Chondrocyte (in vitro differentiated cells): ENCODE data around the gene NTRK3. TPM values are rescaled to one million over a fixed set of nuclear protein-coding genes. Genes with fewer than 3 reads are reported as not detected.

Experiments
- DNase-seq: peaks from one replicate; pipeline ENCODE4 v3.0.0; 2021; ENCODE audit warnings: mixed read lengths, low spot score
- H3K27ac Mint-ChIP-seq: one replicate; pipeline ENCODE4 v1.8.0; 2021; ENCODE audit warnings: mild to moderate bottlenecking, moderate library complexity, mixed read lengths; ENCODE audit not compliant: unreplicated experiment
- H3K27me3 Mint-ChIP-seq: 2 replicates; pipeline ENCODE4 v1.8.0; 2021; ENCODE audit warnings: low read depth, mixed read lengths
- H3K36me3 Mint-ChIP-seq: 2 replicates; pipeline ENCODE4 v1.8.0; 2021; ENCODE audit warnings: low read depth, mixed read lengths
- H3K4me1 Mint-ChIP-seq: 2 replicates; pipeline ENCODE4 v1.8.0; 2021; ENCODE audit warnings: low read depth, mild to moderate bottlenecking, mixed read lengths
- H3K4me3 Mint-ChIP-seq: one replicate; pipeline ENCODE4 v1.8.0; 2021; ENCODE audit warnings: mild to moderate bottlenecking, moderate library complexity, mixed read lengths; ENCODE audit not compliant: unreplicated experiment
- H3K9me3 Mint-ChIP-seq: 2 replicates; pipeline ENCODE4 v1.8.0; 2021; ENCODE audit warnings: low read depth, mixed read lengths
- CTCF ChIP-seq: fragments of 200-600 bp; sonication (generic); IDR thresholded peaks from 2 replicates; pipeline ENCODE4 v1.5.0; 2021; ENCODE audit warnings: antibody characterized with exemption, mild to moderate bottlenecking, moderate library complexity
- total RNA-seq: library from RNA; stranded (reverse); gene quantifications from 3 replicates; pipeline ENCODE4 v1.2.1, GENCODE V29; 2021

Gene NTRK3
- total RNA-seq, 1 donor from 2014 or later: not detected

DNA sequence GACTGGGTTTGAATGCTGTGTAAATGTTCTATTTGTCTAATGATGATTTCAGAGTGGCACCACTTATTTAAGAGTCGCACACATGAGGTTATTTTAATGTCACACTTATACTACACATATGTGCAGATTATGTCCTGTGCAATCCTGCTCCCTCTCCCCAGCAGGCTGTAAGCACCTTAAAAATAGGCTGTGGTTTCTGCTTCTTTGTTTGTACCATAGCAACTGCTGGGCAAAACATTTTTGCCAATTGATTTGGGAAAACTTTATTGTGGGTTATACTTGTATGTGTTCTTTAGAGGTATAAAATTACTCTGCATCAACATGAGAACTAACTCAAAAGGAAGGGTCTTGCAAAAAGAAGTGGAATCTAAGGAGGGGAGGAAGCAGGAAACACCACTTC lies 318.5 kb downstream of the NTRK3 start:
- no peak overlapping the region for H3K4me3 Mint-ChIP-seq
- H3K9me3 Mint-ChIP-seq: peaks cover 2% of the 10 kb centered on the region
- no peaks in the 10 kb centered on the region for H3K36me3 Mint-ChIP-seq
- peaks cover 15% of the 10 kb centered on the region for H3K27me3 Mint-ChIP-seq
- H3K27ac Mint-ChIP-seq: no peak overlapping the region
- no peak for DNase-seq
- TF ChIP-seq CTCF: no peak
- no peaks in the 10 kb centered on the region for H3K4me1 Mint-ChIP-seq

DNA sequence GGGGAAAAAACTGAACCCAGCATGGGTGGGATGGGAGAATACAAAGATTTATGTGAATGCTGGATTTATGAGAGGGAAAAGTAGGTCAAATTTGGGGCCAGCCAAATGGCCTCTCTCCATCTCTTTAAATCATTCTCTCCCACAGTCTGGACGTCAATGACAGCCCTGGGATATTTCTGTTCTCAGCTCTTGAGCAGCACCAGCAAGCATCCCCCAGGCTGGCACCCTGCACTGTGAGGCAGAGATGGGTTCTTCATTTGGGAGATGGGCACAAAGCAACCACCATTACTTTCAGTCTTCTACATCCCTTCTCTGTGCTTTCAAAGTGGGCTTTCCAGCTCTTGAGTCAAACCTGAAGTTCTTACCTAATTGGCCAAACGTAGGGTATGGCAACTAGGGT lies 321.0 kb downstream of the NTRK3 start:
- no peaks in the 10 kb centered on the region for H3K4me1 Mint-ChIP-seq
- no peak for TF ChIP-seq CTCF
- DNase-seq: no peak
- no peaks in the 10 kb centered on the region for H3K36me3 Mint-ChIP-seq
- H3K27ac Mint-ChIP-seq: no peak overlapping the region
- H3K4me3 Mint-ChIP-seq: no peak overlapping the region
- H3K9me3 Mint-ChIP-seq: peaks cover 7% of the 10 kb centered on the region
- peaks cover 11% of the 10 kb centered on the region for H3K27me3 Mint-ChIP-seq

DNA sequence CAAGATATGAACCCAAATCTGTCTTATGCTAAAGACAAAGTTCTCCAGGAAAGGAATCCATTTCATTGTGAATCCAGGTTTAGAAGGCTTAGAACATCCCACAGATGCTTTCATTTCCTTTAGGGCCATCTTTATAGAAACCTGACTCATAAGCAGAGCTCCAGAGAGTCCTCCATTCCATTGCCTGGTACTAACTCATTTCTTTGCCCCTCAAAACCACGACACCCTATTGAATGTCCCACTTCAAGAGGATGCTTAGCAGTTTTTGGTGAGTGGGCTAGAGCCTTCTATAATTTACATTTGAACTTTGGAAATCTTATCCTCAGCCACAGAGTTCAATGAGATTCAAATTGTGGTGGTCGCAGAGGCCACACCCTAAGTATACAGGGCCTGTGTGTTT lies 325.0 kb downstream of the NTRK3 start:
- Mint-ChIP-seq H3K27ac (no peak overlapping the region), H3K36me3 (no peaks in the 10 kb centered on the region), H3K4me3 (no peak overlapping the region), H3K9me3 (peaks cover 7% of the 10 kb centered on the region), H3K4me1 (no peaks in the 10 kb centered on the region), H3K27me3 (peaks cover under 1% of the 10 kb centered on the region)
- DNase-seq: no peak
- TF ChIP-seq CTCF: no peak

GRCh38 chr15:87930457-87930856 lies 326.1 kb downstream of the NTRK3 start:
- H3K27ac Mint-ChIP-seq: no peak overlapping the region
- no peaks in the 10 kb centered on the region for H3K36me3 Mint-ChIP-seq
- no peaks in the 10 kb centered on the region for H3K4me1 Mint-ChIP-seq
- TF ChIP-seq CTCF: no peak
- H3K9me3 Mint-ChIP-seq: peaks cover 7% of the 10 kb centered on the region
- H3K4me3 Mint-ChIP-seq: no peak overlapping the region
- H3K27me3 Mint-ChIP-seq: no peaks in the 10 kb centered on the region
- DNase-seq: no peak

DNA sequence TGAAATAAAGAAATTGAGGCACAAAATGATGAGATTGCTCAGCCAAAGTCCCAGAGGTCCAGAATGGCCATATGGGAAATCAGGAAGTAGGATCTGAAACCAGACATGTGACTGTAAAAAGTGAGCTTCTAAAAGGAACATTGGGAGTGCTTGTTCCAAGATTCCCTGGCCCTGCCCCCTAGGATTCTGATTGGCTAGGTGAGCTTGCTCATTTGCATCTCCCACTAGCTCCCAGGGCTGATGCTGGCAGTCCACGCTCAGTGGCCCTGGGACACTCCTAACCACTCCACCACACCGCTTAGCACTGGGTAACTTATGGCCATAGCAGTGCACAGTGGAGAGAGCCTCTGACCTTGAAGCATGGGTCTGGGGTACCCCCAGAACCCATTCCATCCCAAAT lies 326.7 kb downstream of the NTRK3 start:
- Mint-ChIP-seq H3K27me3 (no peaks in the 10 kb centered on the region), H3K4me1 (no peaks in the 10 kb centered on the region), H3K9me3 (peaks cover 6% of the 10 kb centered on the region), H3K4me3 (no peak overlapping the region), H3K36me3 (no peaks in the 10 kb centered on the region), H3K27ac (no peak overlapping the region)
- TF ChIP-seq CTCF: no peak
- DNase-seq: no peak
